ENCODE results near the gene MCM3.

Gene MCM3

GRCh38 chr6:52307900-52308372, 23.4 kb upstream of the MCM3 start:
- no peak for TF ChIP-seq YY1 (IDR thresholded peaks at IDR 0.05; ENCODE audit: low read depth)
- no peak for TF ChIP-seq NFIC (IDR thresholded peaks at IDR 0.05)
- no peak for TF ChIP-seq ZBTB7A (IDR thresholded peaks at IDR 0.05; ENCODE audit: low read depth)
- TF ChIP-seq CREB1 (IDR thresholded peaks at IDR 0.05; ENCODE audit: low read depth) = no peak
- no peak for TF ChIP-seq EP300 (IDR thresholded peaks at IDR 0.05; ENCODE audit: borderline replicate concordance)
- TF ChIP-seq TCF12 (IDR thresholded peaks at IDR 0.05; ENCODE audit: low read depth) = no peak
- TF ChIP-seq, protein P1, sequence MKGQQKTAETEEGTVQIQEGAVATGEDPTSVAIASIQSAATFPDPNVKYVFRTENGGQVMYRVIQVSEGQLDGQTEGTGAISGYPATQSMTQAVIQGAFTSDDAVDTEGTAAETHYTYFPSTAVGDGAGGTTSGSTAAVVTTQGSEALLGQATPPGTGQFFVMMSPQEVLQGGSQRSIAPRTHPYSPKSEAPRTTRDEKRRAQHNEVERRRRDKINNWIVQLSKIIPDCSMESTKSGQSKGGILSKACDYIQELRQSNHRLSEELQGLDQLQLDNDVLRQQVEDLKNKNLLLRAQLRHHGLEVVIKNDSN (IDR thresholded peaks at IDR 0.05) = no peak
- no peak for TF ChIP-seq RAD21 (IDR thresholded peaks at IDR 0.05; ENCODE audit: low read depth)
- TF ChIP-seq EGR1 (IDR thresholded peaks at IDR 0.05) = no peak
- no peak for TF ChIP-seq TAF1 (IDR thresholded peaks at IDR 0.05; ENCODE audit: low read depth)
- TF ChIP-seq CEBPB (IDR thresholded peaks at IDR 0.05) = no peak
- TF ChIP-seq, protein P2, sequence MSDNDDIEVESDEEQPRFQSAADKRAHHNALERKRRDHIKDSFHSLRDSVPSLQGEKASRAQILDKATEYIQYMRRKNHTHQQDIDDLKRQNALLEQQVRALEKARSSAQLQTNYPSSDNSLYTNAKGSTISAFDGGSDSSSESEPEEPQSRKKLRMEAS (IDR thresholded peaks at IDR 0.05) = no peak
- TF ChIP-seq FOXM1 (IDR thresholded peaks at IDR 0.05; ENCODE audit: borderline replicate concordance, low read depth) = no peak
- TF ChIP-seq TEAD4 (IDR thresholded peaks at IDR 0.05) = no peak
- TF ChIP-seq REST (IDR thresholded peaks at IDR 0.05; ENCODE audit: low read depth) = no peak

- TF ChIP-seq TEAD4 (IDR thresholded peaks at IDR 0.05) (no peak), TCF12 (IDR thresholded peaks at IDR 0.05; ENCODE audit: low read depth) (no peak), CREB1 (IDR thresholded peaks at IDR 0.05; ENCODE audit: low read depth) (no peak), FOXM1 (IDR thresholded peaks at IDR 0.05; ENCODE audit: borderline replicate concordance, low read depth) (no peak), ZBTB7A (IDR thresholded peaks at IDR 0.05; ENCODE audit: low read depth) (no peak), EGR1 (IDR thresholded peaks at IDR 0.05) (no peak), CEBPB (IDR thresholded peaks at IDR 0.05) (no peak), REST (IDR thresholded peaks at IDR 0.05; ENCODE audit: low read depth) (no peak), TAF1 (IDR thresholded peaks at IDR 0.05; ENCODE audit: low read depth) (no peak), YY1 (IDR thresholded peaks at IDR 0.05; ENCODE audit: low read depth) (no peak), RAD21 (IDR thresholded peaks at IDR 0.05; ENCODE audit: low read depth) (no peak), NFIC (IDR thresholded peaks at IDR 0.05) (no peak), EP300 (IDR thresholded peaks at IDR 0.05; ENCODE audit: borderline replicate concordance) (no peak)
- TF ChIP-seq, protein P1 (IDR thresholded peaks at IDR 0.05) = no peak
- TF ChIP-seq, protein P2 (IDR thresholded peaks at IDR 0.05) = no peak
Observed at GRCh38 chr6:52306972-52307870, 22.7 kb upstream of the MCM3 start.

DNA sequence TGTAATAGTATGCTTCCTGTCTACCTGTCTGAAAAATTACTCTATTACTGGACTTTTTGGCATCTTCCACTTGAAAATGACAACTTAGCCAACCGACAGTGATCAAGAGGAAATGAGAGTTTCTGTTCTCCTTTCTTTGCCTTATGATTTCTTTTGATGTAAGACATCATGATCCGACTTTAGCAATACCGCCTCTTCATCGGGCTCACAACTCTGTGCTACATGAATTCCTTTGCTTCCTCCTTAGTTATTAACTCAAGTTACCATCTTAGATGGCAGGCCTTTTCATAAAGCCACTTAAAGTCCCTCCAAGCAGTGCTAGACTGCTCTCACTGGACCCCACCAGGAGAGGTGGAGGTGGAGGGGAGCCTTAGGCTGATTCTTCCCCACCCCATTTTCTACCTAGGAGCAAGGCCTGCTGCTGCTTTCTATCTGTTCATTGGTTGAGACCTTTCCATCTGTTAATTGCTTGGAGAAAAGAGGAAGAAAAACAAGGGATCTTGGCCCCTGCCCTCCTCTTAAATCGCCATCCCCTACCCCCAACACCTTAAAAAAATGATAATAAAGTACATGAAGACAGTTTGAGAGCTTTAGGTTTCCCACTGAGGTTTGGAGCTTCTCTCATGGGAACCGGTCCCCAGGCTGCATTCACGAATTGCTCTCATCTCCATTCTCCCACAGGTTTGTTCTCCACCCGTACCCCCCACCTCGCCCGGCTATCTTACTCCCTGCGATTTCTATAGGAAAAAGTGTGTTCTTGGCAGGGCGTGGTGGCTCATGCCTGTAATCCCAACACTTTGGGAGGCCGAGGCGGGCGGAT, 21.6 kb upstream of the MCM3 start:
- no peak for TF ChIP-seq REST (IDR thresholded peaks at IDR 0.05; ENCODE audit: low read depth)
- TF ChIP-seq TEAD4 (IDR thresholded peaks at IDR 0.05) = no peak
- no peak for TF ChIP-seq TAF1 (IDR thresholded peaks at IDR 0.05; ENCODE audit: low read depth)
- TF ChIP-seq FOXM1 (IDR thresholded peaks at IDR 0.05; ENCODE audit: borderline replicate concordance, low read depth) = no peak
- TF ChIP-seq, protein P2 (IDR thresholded peaks at IDR 0.05) = no peak
- no peak for TF ChIP-seq CEBPB (IDR thresholded peaks at IDR 0.05)
- no peak for TF ChIP-seq NFIC (IDR thresholded peaks at IDR 0.05)
- TF ChIP-seq EP300 (IDR thresholded peaks at IDR 0.05; ENCODE audit: borderline replicate concordance) = no peak
- TF ChIP-seq RAD21 (IDR thresholded peaks at IDR 0.05; ENCODE audit: low read depth) = no peak
- no peak for TF ChIP-seq YY1 (IDR thresholded peaks at IDR 0.05; ENCODE audit: low read depth)
- TF ChIP-seq, protein P1 (IDR thresholded peaks at IDR 0.05) = no peak
- no peak for TF ChIP-seq TCF12 (IDR thresholded peaks at IDR 0.05; ENCODE audit: low read depth)
- no peak for TF ChIP-seq EGR1 (IDR thresholded peaks at IDR 0.05)
- TF ChIP-seq ZBTB7A (IDR thresholded peaks at IDR 0.05; ENCODE audit: low read depth) = no peak
- no peak for TF ChIP-seq CREB1 (IDR thresholded peaks at IDR 0.05; ENCODE audit: low read depth)

Data from Ishikawa (cell line).